NCI-H460 (cell line): Measurements from ENCODE around the gene MYCBPAP. TPM values are rescaled to one million over a fixed set of nuclear protein-coding genes. Genes with fewer than 3 reads are reported as not detected.

Experiments used
- DNase-seq: peaks from one replicate; pipeline ENCODE4 v3.0.0-alpha.2; 2016; ENCODE audit warnings: low read depth; ENCODE audit errors: extremely low read depth
- total RNA-seq: library from RNA; depleted of rRNA; stranded (reverse); fragments of >200 nt; shearing (Covaris generic); gene quantifications from 2 replicates; pipeline ENCODE4 v1.2.3, GENCODE V29; 2014

MYCBPAP gene
- total RNA-seq, 1 experiment from 2014 or later: 0.89 TPM

DNA sequence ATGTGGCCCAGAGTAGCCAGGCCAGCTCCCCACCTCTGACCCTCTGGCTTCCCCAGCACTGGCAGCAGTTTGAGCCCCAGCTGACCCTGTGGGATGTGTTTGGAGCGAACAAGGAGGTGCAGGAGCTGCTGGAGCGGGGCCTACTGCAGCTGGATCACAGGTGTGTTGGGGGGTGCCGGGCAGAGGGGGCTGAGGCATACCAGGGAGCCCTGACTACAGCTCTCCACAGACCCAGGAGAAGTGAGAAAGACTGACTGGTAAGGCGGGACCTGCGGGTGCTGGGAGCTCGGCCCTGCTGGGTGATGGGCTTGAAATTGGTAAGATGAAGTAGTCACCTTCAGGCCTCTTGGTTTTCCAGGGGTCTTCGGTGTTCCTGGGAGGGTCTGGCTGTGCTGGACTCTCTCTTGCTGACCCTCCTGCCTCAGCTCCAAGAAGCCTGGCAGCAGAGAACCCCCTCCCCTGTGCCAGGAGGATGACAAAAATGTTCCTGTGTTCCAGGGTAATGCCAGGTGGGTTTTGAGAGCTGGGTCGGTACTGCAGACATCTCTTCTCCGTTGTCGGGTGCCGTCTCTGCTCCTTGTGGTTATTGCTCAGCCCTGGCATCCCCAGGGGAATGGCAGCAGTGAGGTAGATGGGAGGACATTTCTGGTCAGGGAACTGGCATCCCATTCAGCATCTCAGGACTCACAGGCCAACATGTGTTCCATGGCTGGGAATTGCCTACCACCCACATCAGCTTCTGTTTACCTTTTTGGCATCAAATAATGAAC is 23.7 kb upstream of the MYCBPAP start:
- DNase-seq: no peak

DNA sequence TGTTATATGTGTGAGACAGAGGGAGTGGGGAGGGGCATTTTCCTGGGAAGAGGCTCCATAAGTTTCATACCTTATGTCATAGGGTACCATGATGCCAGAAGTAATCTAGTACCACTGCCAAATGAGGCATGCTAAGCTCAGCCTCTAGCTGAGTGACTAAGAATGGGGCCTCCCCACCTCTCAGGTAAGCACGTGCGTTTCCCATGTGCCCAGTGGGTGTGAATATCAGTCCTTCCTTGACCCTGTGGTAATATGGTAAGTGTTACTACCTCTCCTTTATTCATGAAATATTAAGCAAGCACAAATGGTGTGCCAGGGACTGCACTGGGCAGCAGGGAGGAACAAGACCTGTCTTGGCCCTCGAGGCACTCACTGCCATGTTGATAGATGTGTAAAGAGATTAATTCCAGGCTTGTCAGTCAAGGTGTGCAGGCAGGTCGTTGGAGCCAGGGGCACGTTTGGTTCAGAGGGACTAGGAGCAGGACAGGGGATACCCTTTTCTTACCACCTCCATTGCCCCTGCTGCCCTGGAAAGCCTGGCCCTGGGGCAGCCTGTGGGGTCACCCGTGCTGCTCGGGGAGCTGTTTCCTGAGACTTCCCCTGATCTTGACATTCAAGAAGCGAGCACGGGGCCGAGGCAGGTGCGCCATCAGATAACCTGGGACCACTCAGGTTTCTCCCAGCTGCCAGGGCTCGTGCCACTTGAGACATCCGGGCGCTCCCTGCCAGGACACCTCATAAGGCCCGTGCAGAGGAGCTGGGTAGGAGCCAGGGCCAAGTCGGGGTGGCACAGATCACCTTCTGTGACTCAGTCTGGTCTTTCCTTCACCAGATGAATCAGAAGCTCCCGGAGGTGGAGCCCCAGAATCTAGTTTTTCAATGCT is 20.8 kb upstream of the MYCBPAP start:
- no peak for DNase-seq

- no peak for DNase-seq
Observed at GRCh38 chr17:50488880-50489279, 19.4 kb upstream of the MYCBPAP start.

GRCh38 chr17:50491505-50491904 is 16.7 kb upstream of the MYCBPAP start:
- no peak for DNase-seq

DNA sequence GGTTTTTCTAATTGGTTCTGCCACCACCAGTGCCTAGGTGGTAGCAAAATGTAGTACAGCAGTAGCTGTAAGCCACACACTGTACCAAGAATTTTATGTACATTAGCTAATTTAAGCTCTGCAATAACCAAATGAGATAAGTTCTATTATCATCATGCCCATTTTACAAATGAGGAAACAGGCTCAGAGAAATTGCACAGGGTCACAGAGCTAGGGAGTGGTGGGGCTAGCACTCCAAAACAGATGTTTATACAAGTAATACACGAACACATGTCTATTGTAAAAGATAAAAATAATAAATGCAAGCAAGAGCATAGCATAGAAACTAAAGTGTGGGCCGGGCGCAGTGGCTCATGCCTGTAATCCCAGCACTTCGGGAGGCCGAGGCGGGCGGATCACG is 16.0 kb upstream of the MYCBPAP start:
- DNase-seq: no peak

DNA sequence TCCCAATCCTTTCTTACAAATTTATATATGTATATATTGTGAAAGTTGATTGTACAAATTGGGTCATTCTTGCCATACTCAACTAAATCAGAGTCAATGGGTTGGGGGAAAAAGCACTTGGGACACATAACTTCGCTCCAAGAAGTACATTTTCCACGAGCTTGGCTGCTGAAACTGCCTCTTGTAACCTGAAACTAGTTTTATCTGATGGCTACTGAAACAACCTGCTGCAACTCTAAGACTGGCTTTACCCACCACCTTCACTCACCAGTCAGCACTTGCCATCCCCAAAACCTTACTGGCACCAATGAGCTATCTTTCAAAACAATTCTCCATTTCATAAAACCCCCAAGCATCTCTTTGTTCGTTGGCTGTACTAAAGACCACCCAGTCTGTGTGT is 14.5 kb upstream of the MYCBPAP start:
- no peak for DNase-seq

- no peak for DNase-seq
Observed at GRCh38 chr17:50495217-50495823, 12.9 kb upstream of the MYCBPAP start.

GRCh38 chr17:50495918-50496317 is 12.3 kb upstream of the MYCBPAP start:
- DNase-seq: no peak

DNA sequence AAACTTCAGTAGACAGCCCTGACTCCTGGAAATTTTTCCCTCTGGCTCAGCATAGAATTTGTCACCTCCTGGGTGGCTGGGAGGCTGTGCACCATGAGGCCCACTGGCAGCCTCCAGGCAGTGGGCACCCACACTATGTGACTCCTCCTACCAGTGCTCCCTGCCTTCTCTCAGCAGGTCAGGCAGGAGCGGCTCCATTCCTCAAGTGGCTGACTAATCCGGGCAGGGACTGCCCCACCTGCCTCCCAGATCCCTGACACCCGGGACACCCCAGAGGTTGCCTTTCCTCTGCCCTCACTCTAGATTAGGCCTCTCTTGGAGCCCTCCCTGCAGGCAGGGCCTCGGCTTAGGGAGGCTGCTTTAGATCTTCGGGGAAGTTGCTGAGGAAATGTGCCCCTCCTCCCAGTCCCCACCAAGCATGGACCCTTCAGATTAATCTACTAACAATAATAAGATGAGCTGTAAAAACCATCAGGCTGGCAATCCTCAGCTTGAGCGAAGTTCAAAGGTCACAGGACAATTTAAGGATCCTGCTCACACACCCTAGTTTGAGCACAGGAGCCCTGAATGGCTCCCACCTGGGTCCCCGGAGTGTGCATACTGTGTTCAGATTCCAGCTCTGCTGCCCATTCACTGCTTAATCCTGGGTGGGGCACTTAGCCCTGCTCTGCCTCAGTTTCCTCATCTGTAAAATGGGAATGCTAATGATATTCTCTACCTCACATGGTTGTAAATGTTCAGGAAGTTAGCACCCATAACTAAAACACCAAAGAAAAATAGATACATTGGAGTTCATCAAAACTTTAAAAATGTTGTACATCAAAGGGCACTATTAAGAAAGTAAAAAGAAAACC is 10.0 kb upstream of the MYCBPAP start:
- no peak for DNase-seq

GRCh38 chr17:50499270-50499669 is 9.0 kb upstream of the MYCBPAP start:
- no peak for DNase-seq

GRCh38 chr17:50499721-50500120 is 8.5 kb upstream of the MYCBPAP start:
- DNase-seq: no peak

DNA sequence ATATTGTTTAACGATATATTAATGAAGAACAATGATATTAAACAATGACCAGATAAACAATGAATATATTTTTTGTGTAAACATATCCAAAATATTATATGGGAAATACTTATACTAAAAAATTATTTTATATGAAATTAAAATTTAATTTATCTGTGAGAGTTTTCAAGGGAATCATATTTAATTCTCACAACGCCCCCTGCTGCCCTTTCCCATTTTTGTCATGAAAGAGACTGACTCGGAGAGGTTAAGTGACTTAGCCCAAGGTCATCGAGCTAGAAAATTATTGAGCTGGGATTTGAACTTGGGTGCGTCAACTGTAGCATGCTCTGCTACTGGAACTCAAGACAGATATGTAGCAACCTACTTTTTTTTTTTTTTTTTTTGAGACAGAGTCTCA is 7.2 kb upstream of the MYCBPAP start:
- DNase-seq: peak; percentile 45

DNA sequence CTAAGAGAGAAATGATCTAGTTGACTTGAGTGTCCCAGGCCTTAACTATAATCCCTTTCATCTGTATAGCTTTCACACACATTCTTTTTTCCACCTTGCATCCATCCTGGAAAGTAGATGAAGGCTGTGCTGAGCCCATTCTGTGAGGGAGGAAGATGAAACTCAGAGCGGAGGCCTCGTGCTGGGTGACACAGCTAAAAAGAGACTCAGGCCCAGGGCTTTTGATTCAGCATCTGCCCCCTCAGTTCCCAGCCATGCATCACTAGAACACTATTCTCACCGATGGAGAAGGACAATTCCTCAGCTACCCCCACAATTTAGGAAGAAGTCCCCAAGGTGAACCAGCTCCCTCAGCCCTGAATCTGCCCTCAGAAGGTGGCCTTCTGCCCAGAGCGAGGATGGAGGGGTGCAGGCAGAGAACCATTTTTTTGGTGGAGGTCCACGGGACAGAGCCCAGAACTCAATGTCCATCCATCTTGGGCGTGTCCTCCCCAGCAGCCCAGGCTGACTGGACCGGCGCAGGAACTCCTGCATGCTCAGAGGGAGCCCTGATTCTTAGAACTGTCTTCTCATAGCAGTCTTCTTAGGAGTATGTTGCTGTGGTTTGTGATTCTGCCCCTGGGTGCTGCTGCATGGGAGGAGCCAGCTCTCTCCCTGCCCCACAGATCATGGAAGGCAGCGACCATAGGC is 5.8 kb upstream of the MYCBPAP start:
- no peak for DNase-seq

DNA sequence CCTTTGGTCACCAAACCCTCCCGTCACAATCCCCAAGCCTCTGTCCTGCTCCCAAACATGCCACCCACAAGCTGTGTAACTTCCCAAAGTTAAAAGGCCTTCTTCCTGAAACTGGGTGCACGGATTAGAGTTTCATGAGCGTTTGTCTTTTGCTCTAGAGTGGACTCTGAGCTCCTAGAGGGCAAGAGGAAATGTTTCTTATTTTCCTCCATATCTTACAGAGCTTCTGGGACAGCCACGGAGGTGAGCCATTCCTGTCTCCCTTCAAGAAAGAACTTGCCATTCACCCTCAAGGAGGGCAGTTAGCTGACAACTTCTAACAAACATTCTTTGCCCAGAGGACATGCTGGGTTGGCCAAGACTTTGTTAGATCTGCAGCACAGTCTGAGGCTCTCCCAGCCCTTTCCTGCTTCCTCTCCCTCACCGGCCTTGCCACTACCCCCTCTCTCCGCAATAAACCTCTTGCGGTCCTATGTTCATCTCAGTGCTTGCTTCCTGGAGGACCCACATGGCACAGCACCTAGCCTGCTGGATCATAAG is 2.6 kb upstream of the MYCBPAP start:
- no peak for DNase-seq

DNA sequence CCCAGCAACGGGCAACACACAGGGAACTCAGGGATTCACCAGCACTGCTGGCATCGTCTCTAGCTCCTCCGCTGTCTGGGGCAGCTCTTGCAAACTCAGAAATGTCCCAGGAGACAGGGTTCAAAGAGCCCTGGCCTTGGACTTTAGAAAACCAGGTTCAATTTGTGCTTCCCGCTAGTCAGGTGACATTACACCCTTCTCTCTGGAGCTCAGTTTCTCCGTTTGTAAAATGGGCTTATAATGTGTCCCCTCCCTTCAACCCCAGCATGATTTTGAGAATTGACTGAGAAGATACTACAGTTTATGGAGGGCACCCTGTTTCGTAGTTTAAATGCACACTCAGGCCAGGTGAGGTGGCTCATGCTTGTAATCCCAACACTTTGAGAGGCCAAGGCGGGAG is 1.9 kb upstream of the MYCBPAP start:
- no peak for DNase-seq

DNA sequence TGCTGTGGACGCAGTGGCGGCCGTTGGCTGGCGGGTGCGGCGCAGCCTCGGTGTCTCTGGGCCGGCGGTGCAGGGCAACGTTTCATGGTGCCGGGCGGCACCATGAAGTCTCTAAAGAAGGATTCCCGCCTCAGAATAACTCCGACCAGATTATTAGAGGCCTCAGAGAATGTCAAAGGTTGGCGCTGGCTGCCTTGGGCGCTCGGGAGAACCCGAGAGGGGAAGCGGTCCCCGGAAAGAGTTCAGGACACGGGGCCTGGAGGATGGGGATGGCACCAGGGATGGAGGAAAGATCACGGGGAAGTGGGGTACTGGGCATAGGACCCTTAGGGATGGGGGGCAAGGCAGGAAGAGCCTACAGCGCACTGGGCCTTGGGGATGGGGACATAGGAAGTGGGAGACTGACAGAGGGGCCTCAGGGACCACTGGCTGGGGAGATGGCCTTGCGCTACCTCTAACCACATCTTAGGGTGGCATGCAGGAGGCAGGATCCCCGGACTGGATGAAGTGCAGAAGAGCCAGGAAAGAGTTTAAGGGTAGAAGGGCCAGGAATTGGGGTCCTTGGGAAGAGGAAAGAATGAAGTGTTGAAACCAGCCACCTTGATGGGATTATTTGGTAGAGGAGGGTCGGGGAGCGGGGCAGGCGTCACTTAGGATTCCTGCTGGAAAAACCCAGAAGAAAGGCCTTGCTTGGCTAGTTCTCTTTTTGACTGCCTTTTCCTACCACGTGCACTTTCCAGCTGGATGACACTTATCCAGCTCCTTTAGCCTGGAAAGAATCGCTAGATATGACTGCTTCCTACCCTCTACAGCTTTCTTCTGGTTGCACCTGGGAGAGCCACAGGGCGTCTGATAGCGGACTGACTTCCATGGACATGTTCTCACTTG is 578 bp downstream of the MYCBPAP start:
- no peak for DNase-seq

DNA sequence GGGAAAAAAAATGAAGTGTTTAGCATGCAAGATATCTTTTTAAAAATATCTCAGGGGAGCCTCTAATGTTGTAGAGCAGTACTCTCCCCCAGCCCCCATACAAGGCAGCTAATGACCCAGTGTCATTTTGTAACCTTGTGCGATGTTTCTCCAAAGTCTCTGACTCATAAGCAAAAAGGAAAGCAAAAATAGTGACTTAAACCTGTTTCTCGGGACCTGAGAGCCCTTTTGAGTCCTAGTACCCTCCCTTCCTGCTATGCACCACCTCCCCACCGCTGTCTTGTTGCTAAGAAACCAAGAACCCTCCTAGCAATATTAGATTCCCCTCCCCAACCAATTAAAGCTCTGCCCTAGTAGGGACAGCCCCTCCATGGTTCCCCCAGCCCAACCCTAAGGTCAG is 2.8 kb downstream of the MYCBPAP start:
- no peak for DNase-seq

- no peak for DNase-seq
Observed at GRCh38 chr17:50513495-50513894, 5.3 kb downstream of the MYCBPAP start.

DNA sequence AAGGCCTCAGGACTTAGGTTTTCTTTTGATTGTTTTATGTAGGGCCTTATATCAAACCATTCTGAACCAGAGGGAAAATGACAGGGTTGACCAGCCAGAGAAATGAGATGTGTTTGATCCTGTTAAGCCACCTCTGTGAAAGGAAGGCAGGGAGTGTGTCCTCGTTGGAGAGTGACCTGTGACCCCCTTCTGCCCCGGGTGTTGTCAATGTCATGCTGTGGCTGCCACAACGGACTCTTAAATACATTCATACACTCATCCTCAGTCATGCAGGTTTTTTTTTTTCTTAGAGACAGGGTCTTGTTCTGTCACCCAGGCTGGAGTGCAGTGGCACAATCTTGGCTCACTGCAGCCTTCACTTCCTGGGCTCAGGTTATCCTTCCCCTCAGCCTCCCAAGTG is 6.1 kb downstream of the MYCBPAP start:
- DNase-seq: no peak
